BJ (cell line): ENCODE measurements around the gene GUCY1A1. TPM values are rescaled to one million over a fixed set of nuclear protein-coding genes. Genes with fewer than 3 reads are reported as not detected.

Experiments used
- CTCF ChIA-PET: fragments of 350-600 bp; formaldehyde crosslinking; extraction: SDS; loops from one replicate; lab custom pipeline; 2021; ENCODE audit warnings: antibody characterized with exemption, inconsistent platforms; lab: Yijun Ruan, JAX
- POLR2A ChIA-PET: fragments of 300-600 bp; sonication (Branson Sonifier 250); formaldehyde crosslinking; extraction: SDS; loops from one replicate; lab custom pipeline; 2021; ENCODE audit warnings: antibody characterized with exemption; lab: Charles Lee
- DNase-seq: peaks from one replicate; pipeline ENCODE4 v3.0.0-alpha.2; 2011; ENCODE audit warnings: low read depth
- H3K27me3 ChIP-seq: 2 replicates; pipeline ENCODE4 v1.6.0; 2011; ENCODE audit warnings: low read length; ENCODE audit not compliant: control insufficient read depth, insufficient read depth
- H3K36me3 ChIP-seq: 2 replicates; pipeline ENCODE4 v1.5.1; 2011; ENCODE audit warnings: low read length; ENCODE audit not compliant: control insufficient read depth, insufficient read depth
- H3K4me3 ChIP-seq: 2 replicates; pipeline ENCODE4 v1.5.1; 2011; ENCODE audit warnings: low read depth, mild to moderate bottlenecking, control low read depth, low read length
- polyA plus RNA-seq: library from polyadenylated mRNA; depleted of rRNA; stranded (reverse); fragments of >200 nt; gene quantifications from 2 replicates; pipeline ENCODE4 v1.2.3, GENCODE V29; 2011
- TF ChIP-seq, protein P1 (sequence below): IDR thresholded peaks from 2 replicates; pipeline ENCODE4 v1.5.1; 2011; ENCODE audit warnings: low read depth, mild to moderate bottlenecking, control low read depth, inconsistent platforms, low read length, moderate library complexity; ENCODE audit not compliant: insufficient read depth

GUCY1A1 gene
- polyA plus RNA-seq, 1 experiment = 0.23 TPM

GRCh38 chr4:155676430-155676825 lies 9.8 kb downstream of the GUCY1A1 start:
- Histone ChIP-seq H3K27me3 (no peaks in the 10 kb centered on the region), H3K4me3 (no peak overlapping the region), H3K36me3 (no peaks in the 10 kb centered on the region)
- ChIA-PET CTCF (no interaction called here), POLR2A (no interaction called here)
- TF ChIP-seq, protein P1, sequence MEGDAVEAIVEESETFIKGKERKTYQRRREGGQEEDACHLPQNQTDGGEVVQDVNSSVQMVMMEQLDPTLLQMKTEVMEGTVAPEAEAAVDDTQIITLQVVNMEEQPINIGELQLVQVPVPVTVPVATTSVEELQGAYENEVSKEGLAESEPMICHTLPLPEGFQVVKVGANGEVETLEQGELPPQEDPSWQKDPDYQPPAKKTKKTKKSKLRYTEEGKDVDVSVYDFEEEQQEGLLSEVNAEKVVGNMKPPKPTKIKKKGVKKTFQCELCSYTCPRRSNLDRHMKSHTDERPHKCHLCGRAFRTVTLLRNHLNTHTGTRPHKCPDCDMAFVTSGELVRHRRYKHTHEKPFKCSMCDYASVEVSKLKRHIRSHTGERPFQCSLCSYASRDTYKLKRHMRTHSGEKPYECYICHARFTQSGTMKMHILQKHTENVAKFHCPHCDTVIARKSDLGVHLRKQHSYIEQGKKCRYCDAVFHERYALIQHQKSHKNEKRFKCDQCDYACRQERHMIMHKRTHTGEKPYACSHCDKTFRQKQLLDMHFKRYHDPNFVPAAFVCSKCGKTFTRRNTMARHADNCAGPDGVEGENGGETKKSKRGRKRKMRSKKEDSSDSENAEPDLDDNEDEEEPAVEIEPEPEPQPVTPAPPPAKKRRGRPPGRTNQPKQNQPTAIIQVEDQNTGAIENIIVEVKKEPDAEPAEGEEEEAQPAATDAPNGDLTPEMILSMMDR = no peak
- no peak for DNase-seq

DNA sequence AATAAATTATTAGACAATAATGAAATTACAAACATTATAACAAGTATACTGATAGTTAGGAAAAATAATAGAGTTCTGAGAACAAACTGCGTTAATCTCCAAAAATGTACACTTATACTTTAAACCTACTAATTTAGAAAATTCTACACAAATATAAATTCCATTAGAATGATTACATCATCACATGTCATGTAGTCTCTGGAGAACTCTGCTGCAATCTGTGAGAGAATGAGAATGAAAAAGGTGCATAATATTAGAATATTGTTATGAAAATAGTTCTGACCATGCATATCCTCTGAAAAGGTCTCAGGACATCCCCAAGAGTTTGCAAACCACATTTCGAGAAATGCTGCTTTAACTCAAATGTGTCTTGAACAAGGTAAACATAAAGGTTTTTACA lies 11.4 kb downstream of the GUCY1A1 start:
- POLR2A ChIA-PET = no interaction called here
- DNase-seq = no peak
- TF ChIP-seq, protein P1 = no peak

GRCh38 chr4:155679343-155679742 lies 12.7 kb downstream of the GUCY1A1 start:
- DNase-seq = no peak
- ChIA-PET POLR2A (no interaction called here), CTCF (no interaction called here)
- Histone ChIP-seq H3K4me3 (no peak overlapping the region), H3K27me3 (no peaks in the 10 kb centered on the region), H3K36me3 (no peaks in the 10 kb centered on the region)
- TF ChIP-seq, protein P1 = no peak

More for the DNA sequence above, 11.4 kb downstream of the GUCY1A1 start:
- Histone ChIP-seq H3K36me3 (no peaks in the 10 kb centered on the region), H3K27me3 (no peaks in the 10 kb centered on the region), H3K4me3 (no peak overlapping the region)
- CTCF ChIA-PET = no interaction called here

GRCh38 chr4:155681886-155682285 lies 15.2 kb downstream of the GUCY1A1 start:
- no peak for DNase-seq
- TF ChIP-seq, protein P1 = no peak
- Histone ChIP-seq H3K27me3 (no peaks in the 10 kb centered on the region), H3K4me3 (no peak overlapping the region), H3K36me3 (no peaks in the 10 kb centered on the region)
- CTCF ChIA-PET = no interaction called here
- POLR2A ChIA-PET = no interaction called here

GRCh38 chr4:155684423-155684822 lies 17.8 kb downstream of the GUCY1A1 start:
- H3K36me3 ChIP-seq = no peaks in the 10 kb centered on the region
- TF ChIP-seq, protein P1 = no peak
- CTCF ChIA-PET = interaction anchor here (1.2 kb wide), 1 partner anchor 25 kb away, joined by 3 read pairs; no protein-coding TSS in a partner anchor
- DNase-seq = no peak
- H3K27me3 ChIP-seq = no peaks in the 10 kb centered on the region
- H3K4me3 ChIP-seq = no peak overlapping the region
- POLR2A ChIA-PET = no interaction called here
